GM10266 (cell line): ENCODE data around the gene LITAF.

Experiments used
- DNase-seq: peaks from one replicate; pipeline ENCODE4 v3.0.0; 2012; ENCODE audit errors: extremely low spot score
- TF ChIP-seq, protein P1 (sequence below): IDR thresholded peaks from 2 replicates; pipeline ENCODE4 v1.5.1; 2012; ENCODE audit warnings: mild to moderate bottlenecking, low read depth; ENCODE audit not compliant: control insufficient read depth, insufficient read depth; ENCODE audit errors: missing control alignments

The LITAF gene

DNA sequence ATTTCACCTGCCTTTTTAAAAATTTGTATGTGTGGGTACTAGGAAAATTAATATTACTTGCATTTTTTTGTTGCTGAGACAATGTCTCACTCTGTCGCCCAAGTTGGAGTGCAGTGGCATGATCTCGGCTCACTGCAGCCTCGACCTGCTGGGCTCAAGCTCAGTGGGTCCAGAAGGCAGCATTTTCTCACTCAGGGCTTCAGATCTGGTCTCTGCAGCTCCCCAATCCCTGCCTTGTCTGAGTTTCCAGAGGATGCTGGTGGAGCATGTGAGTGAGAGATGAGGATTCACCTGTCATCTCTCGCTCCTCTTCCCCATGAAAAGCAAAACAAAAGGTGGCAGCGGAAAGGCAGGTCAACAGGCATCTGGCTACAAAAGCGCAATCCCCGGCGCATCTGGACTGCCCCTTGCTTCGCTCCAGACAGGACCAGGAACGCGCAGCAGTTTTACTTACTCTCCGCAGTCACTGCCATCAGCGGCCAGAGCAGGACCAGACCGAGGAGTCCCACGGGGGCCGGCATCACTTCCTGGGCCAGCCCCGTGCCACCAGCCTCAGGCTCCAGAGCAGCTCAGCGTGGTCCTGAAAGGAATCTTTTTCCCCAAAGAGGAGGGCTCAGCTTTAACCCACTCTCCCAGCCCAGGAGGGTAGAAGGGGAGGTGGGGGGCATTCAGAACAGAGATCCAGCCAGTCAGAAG, 59.9 kb downstream of the LITAF start:
- DNase-seq, result no peak
- TF ChIP-seq, protein P1, sequence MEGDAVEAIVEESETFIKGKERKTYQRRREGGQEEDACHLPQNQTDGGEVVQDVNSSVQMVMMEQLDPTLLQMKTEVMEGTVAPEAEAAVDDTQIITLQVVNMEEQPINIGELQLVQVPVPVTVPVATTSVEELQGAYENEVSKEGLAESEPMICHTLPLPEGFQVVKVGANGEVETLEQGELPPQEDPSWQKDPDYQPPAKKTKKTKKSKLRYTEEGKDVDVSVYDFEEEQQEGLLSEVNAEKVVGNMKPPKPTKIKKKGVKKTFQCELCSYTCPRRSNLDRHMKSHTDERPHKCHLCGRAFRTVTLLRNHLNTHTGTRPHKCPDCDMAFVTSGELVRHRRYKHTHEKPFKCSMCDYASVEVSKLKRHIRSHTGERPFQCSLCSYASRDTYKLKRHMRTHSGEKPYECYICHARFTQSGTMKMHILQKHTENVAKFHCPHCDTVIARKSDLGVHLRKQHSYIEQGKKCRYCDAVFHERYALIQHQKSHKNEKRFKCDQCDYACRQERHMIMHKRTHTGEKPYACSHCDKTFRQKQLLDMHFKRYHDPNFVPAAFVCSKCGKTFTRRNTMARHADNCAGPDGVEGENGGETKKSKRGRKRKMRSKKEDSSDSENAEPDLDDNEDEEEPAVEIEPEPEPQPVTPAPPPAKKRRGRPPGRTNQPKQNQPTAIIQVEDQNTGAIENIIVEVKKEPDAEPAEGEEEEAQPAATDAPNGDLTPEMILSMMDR, result no peak

DNA sequence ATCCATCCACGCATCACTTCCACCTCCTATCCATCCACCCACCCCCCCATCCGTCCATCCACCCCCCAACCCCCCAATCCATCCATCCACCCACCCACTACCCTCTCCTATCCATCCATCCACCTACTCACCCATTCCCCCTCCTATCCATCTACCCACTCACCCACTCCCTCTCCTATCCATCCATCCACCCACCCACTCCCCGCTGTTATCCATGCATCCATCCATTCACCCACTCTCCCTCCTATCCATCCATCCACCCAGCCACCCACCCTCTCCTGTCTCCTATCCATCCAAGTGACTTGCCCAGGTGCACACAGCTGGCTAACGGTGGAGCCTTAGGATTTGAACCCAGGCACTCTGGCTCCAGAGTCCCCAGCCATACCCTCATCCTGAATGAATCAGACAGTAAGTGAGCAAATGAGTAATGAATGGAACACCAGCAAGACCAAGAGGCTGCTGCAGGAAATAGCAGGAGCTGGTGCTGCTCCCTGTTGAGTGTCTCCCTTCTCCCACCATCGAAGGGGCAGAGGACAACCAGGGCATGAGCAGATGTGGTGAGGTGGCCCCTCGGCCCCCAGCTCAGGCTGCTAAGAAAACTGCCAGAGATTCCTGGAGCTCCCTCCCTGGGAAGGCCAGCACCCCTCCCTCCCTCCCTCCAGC, 62.5 kb downstream of the LITAF start:
- TF ChIP-seq, protein P1, result no peak
- no peak for DNase-seq

DNA sequence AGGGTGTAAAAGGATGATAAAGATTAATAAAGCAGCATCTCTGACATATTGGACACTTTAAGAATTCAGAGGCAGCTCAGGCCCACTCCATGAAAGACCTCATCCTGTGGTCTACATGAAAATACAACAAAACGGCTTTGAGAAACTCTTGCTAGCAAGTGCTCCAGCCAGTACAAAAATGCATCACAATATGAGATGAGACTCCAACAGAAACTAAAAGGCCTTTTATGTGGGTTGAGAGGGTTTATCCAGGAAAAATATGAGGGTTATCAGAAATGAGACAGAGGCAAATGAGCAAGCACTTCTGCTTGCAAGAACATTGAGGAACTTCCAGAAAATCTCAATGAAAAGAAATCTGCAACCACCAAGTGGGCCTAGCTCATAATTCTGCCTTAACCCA, 65.7 kb downstream of the LITAF start:
- TF ChIP-seq, protein P1, result no peak
- DNase-seq, result no peak

DNA sequence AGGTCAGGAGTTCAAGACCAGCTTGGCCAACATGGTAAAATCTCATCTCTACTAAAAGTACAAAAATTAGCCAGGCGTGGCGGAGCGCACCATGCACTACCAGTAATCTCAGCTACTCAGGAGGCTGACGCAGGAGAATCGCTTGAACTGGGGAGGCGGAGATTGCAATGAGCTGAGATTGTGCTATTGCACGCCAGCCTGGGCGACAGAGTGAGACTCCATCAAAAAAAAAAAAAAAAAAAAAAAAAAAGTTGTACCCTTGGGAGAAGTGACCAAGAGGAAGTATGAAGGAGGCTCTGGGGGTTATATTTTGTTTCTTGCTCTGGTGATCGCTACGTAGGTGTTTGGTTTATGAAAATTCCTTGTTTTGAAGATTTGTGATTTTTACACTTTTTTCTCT, 66.3 kb downstream of the LITAF start:
- TF ChIP-seq, protein P1, result no peak
- no peak for DNase-seq

DNA sequence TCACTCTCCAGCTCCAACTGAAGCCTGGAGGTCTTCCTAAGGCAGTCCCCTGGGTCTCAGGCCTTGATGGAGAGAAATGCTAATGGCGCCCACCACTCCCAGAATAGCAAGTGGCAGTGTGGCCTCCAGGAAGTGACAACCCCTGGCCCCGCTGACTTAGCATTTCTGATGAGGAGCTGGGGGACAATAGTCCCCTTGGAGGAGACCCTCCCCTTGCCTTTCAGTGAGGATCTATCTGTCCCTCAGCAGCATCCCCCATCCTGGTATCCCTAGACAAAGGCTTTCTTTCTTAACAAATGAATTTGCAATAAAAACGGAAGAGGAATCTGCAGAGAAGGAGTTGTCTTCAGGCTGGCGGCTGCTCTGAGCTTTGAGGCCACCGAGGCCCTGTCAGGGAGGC, 68.8 kb downstream of the LITAF start:
- DNase-seq, result no peak
- TF ChIP-seq, protein P1, result no peak

DNA sequence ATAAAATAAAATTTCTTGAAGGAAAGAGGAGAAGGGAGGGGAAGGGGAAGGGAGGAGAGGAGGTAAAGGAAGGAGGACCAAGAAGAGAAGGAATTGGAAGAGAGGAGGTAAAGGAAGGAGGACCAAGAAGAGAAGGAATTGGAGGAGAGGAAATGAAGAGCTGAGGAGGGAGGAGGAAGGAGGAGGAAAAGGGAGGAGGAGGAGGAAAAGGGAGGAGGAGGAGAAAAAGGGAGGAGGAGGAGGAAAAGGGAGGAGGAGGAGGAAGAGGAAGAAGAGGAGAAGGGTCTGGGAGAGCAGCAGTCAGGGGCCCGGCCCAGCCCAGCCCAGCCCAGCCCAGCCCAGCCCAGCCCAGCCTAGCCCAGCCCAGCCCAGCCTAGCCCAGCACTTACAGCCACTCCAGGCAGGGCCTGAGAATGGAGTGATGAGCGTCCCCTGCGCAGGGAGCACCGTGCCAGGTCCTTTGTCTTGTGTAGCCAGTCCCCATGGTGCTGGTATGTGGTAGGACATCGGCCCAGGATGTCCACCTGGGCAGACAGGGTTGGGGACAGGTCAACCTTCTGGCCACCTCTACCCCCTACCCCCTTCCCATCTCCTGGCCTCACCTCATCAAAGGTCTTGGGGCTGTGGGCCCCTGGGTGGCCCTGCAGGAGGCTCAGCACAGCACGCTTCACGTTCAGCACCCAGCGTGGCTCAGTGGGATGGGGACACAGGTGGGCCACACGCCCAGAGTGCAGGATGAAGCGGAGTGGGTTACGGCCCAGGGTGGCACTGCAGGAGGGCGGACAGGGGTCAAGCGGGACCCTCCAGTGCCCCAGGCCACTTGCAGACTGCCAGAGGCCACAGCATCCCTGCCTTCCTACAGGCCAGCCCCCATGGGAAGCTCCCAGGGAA, 70.9 kb downstream of the LITAF start:
- no peak for DNase-seq

More for the DNA sequence above, 70.9 kb downstream of the LITAF start:
- TF ChIP-seq, protein P1, result no peak
